Stimulated activated CD8-positive, alpha-beta memory T cell treated with anti-CD3 and anti-CD28 coated beads, Interleukin-15, amount 100 ng/mL, for 1 hour (primary cell): ENCODE results near the gene MAPK8.
"Not testable (repeated sequence)": the region's sequence is repeated elsewhere in the genome, so short reads cannot be mapped to it uniquely, and the experiment has no call there.

Experiments
- DNase-seq: peaks from one replicate; pipeline ENCODE4 v3.0.0-alpha.2; 2020; ENCODE audit warnings: low read depth

Gene MAPK8

GRCh38 chr10:48418189-48418788 lies 111.8 kb downstream of the MAPK8 start:
- DNase-seq = no peak

- no peak for DNase-seq
Observed at GRCh38 chr10:48419714-48420113, 113.2 kb downstream of the MAPK8 start.

GRCh38 chr10:48421862-48422261 lies 115.4 kb downstream of the MAPK8 start:
- DNase-seq = not testable (repeated sequence)

GRCh38 chr10:48423884-48424283 lies 117.4 kb downstream of the MAPK8 start:
- no peak for DNase-seq

- no peak for DNase-seq
Observed at GRCh38 chr10:48428896-48429295, 122.4 kb downstream of the MAPK8 start.

GRCh38 chr10:48429309-48429708 lies 122.8 kb downstream of the MAPK8 start:
- no peak for DNase-seq

- no peak for DNase-seq
Observed at GRCh38 chr10:48430402-48430993, 124.0 kb downstream of the MAPK8 start.

GRCh38 chr10:48431871-48432270 lies 125.4 kb downstream of the MAPK8 start:
- no peak for DNase-seq

- DNase-seq = no peak
Observed at GRCh38 chr10:48437546-48437945, 131.1 kb downstream of the MAPK8 start.

GRCh38 chr10:48439031-48439430 lies 132.6 kb downstream of the MAPK8 start:
- no peak for DNase-seq

- DNase-seq = no peak
Observed at GRCh38 chr10:48439581-48440041, 133.1 kb downstream of the MAPK8 start.

GRCh38 chr10:48440771-48441170 lies 134.3 kb downstream of the MAPK8 start:
- no peak for DNase-seq

- DNase-seq = no peak
Observed at GRCh38 chr10:48442090-48442808, 135.8 kb downstream of the MAPK8 start.

- no peak for DNase-seq
Observed at GRCh38 chr10:48442809-48443177, 136.3 kb downstream of the MAPK8 start.

- DNase-seq = no peak
Observed at GRCh38 chr10:48444266-48444665, 137.8 kb downstream of the MAPK8 start.

- no peak for DNase-seq
Observed at GRCh38 chr10:48444861-48445841, 138.7 kb downstream of the MAPK8 start.

- DNase-seq = no peak
Observed at GRCh38 chr10:48445932-48446331, 139.5 kb downstream of the MAPK8 start.

GRCh38 chr10:48446785-48447184 lies 140.3 kb downstream of the MAPK8 start:
- no peak for DNase-seq

- DNase-seq = no peak
Observed at GRCh38 chr10:48447356-48448215, 141.1 kb downstream of the MAPK8 start.

GRCh38 chr10:48448796-48449195 lies 142.3 kb downstream of the MAPK8 start:
- no peak for DNase-seq
